ENCODE data around the gene HDAC8. TPM values are rescaled to one million over a fixed set of nuclear protein-coding genes. Genes with fewer than 3 reads are reported as not detected.

Gene HDAC8
- total RNA-seq, 1 experiment from 2014 or later, result 25.6 TPM

GRCh38 chrX:72477376-72477775, 95.3 kb downstream of the HDAC8 start:
- DNase-seq, result no peak

GRCh38 chrX:72475952-72476668, 96.5 kb downstream of the HDAC8 start:
- Histone ChIP-seq H3K9me2 (replicated peaks; ENCODE audit: insufficient read depth, low read length) (no peaks in the 10 kb centered on the region), H2AFZ (ENCODE audit: low read length) (no peak overlapping the region), H3K9ac (ENCODE audit: low read length) (no peak overlapping the region), H3K4me1 (ENCODE audit: low read length) (peaks cover 14% of the 10 kb centered on the region), H4K20me1 (ENCODE audit: insufficient read depth, low read depth, low read length) (no peaks in the 10 kb centered on the region), H3K36me3 (ENCODE audit: insufficient read depth, low read length) (no peaks in the 10 kb centered on the region), H3K4me3 (ENCODE audit: low read length) (no peak overlapping the region), H3K4me2 (ENCODE audit: low read depth, low read length, poor library complexity, severe bottlenecking) (no peak overlapping the region), H3K27me3 (ENCODE audit: low read length) (no peaks in the 10 kb centered on the region), H3K79me2 (ENCODE audit: low read length) (no peaks in the 10 kb centered on the region), H3K9me3 (ENCODE audit: low read length) (no peaks in the 10 kb centered on the region), H3K27ac (ENCODE audit: low read length) (no peak overlapping the region)
- no peak for DNase-seq

More at GRCh38 chrX:72477376-72477775, 95.3 kb downstream of the HDAC8 start:
- H3K9me3 ChIP-seq (ENCODE audit: low read length), result no peaks in the 10 kb centered on the region
- H3K9me2 ChIP-seq (replicated peaks; ENCODE audit: insufficient read depth, low read length), result no peaks in the 10 kb centered on the region
- H3K4me3 ChIP-seq (ENCODE audit: low read length), result no peak overlapping the region
- no peak overlapping the region for H3K9ac ChIP-seq (ENCODE audit: low read length)
- H3K27me3 ChIP-seq (ENCODE audit: low read length), result no peaks in the 10 kb centered on the region
- H3K27ac ChIP-seq (ENCODE audit: low read length), result no peak overlapping the region
- H3K4me1 ChIP-seq (ENCODE audit: low read length), result peaks cover 14% of the 10 kb centered on the region
- no peaks in the 10 kb centered on the region for H3K79me2 ChIP-seq (ENCODE audit: low read length)
- H2AFZ ChIP-seq (ENCODE audit: low read length), result no peak overlapping the region
- no peaks in the 10 kb centered on the region for H4K20me1 ChIP-seq (ENCODE audit: insufficient read depth, low read depth, low read length)
- H3K36me3 ChIP-seq (ENCODE audit: insufficient read depth, low read length), result no peaks in the 10 kb centered on the region; the same call in 1 of the 2 replicates
- no peak overlapping the region for H3K4me2 ChIP-seq (ENCODE audit: low read depth, low read length, poor library complexity, severe bottlenecking)

- Histone ChIP-seq H3K9me3 (ENCODE audit: low read length) (no peaks in the 10 kb centered on the region), H4K20me1 (ENCODE audit: insufficient read depth, low read depth, low read length) (no peaks in the 10 kb centered on the region), H2AFZ (ENCODE audit: low read length) (no peak overlapping the region), H3K36me3 (ENCODE audit: insufficient read depth, low read length) (no peaks in the 10 kb centered on the region), H3K4me1 (ENCODE audit: low read length) (peaks cover 14% of the 10 kb centered on the region), H3K9ac (ENCODE audit: low read length) (no peak overlapping the region), H3K4me3 (ENCODE audit: low read length) (no peak overlapping the region), H3K4me2 (ENCODE audit: low read depth, low read length, poor library complexity, severe bottlenecking) (no peak overlapping the region), H3K27ac (ENCODE audit: low read length) (no peak overlapping the region), H3K27me3 (ENCODE audit: low read length) (no peaks in the 10 kb centered on the region), H3K79me2 (ENCODE audit: low read length) (no peaks in the 10 kb centered on the region), H3K9me2 (replicated peaks; ENCODE audit: insufficient read depth, low read length) (no peaks in the 10 kb centered on the region)
- DNase-seq, result no peak
These were observed 97.3 kb downstream of the HDAC8 start for GRCh38 chrX:72475338-72475737.

- Histone ChIP-seq H3K79me2 (ENCODE audit: low read length) (no peaks in the 10 kb centered on the region), H3K4me3 (ENCODE audit: low read length) (no peak overlapping the region), H3K9ac (ENCODE audit: low read length) (no peak overlapping the region), H3K36me3 (ENCODE audit: insufficient read depth, low read length) (no peaks in the 10 kb centered on the region), H3K4me2 (ENCODE audit: low read depth, low read length, poor library complexity, severe bottlenecking) (no peak overlapping the region), H3K9me3 (ENCODE audit: low read length) (no peaks in the 10 kb centered on the region), H3K27me3 (ENCODE audit: low read length) (no peaks in the 10 kb centered on the region), H3K4me1 (ENCODE audit: low read length) (peaks cover 14% of the 10 kb centered on the region), H2AFZ (ENCODE audit: low read length) (no peak overlapping the region), H3K9me2 (replicated peaks; ENCODE audit: insufficient read depth, low read length) (0 out of 2 replicates have a peak, but pooled peaks cover 3% of the 10 kb centered on the region), H3K27ac (ENCODE audit: low read length) (no peak overlapping the region), H4K20me1 (ENCODE audit: insufficient read depth, low read depth, low read length) (no peaks in the 10 kb centered on the region)
- DNase-seq, result peak; percentile 6
These were observed 102.0 kb downstream of the HDAC8 start for GRCh38 chrX:72470532-72471223.

GRCh38 chrX:72470117-72470516, 102.5 kb downstream of the HDAC8 start:
- Histone ChIP-seq H2AFZ (ENCODE audit: low read length) (no peak overlapping the region), H3K9me3 (ENCODE audit: low read length) (no peaks in the 10 kb centered on the region), H3K27me3 (ENCODE audit: low read length) (no peaks in the 10 kb centered on the region), H3K9me2 (replicated peaks; ENCODE audit: insufficient read depth, low read length) (0 out of 2 replicates have a peak, but pooled peaks cover 3% of the 10 kb centered on the region), H3K36me3 (ENCODE audit: insufficient read depth, low read length) (no peaks in the 10 kb centered on the region), H3K4me2 (ENCODE audit: low read depth, low read length, poor library complexity, severe bottlenecking) (no peak overlapping the region), H3K79me2 (ENCODE audit: low read length) (no peaks in the 10 kb centered on the region), H3K4me3 (ENCODE audit: low read length) (no peak overlapping the region), H3K4me1 (ENCODE audit: low read length) (peaks cover 10% of the 10 kb centered on the region), H4K20me1 (ENCODE audit: insufficient read depth, low read depth, low read length) (no peaks in the 10 kb centered on the region), H3K9ac (ENCODE audit: low read length) (no peak overlapping the region), H3K27ac (ENCODE audit: low read length) (no peak overlapping the region)
- DNase-seq, result no peak

GRCh38 chrX:72468607-72469006, 104.0 kb downstream of the HDAC8 start:
- no peaks in the 10 kb centered on the region for H3K9me3 ChIP-seq (ENCODE audit: low read length)
- no peaks in the 10 kb centered on the region for H3K79me2 ChIP-seq (ENCODE audit: low read length)
- no peaks in the 10 kb centered on the region for H3K27me3 ChIP-seq (ENCODE audit: low read length)
- no peaks in the 10 kb centered on the region for H3K36me3 ChIP-seq (ENCODE audit: insufficient read depth, low read length)
- H3K9ac ChIP-seq (ENCODE audit: low read length), result no peak overlapping the region
- H3K4me1 ChIP-seq (ENCODE audit: low read length), result no peaks in the 10 kb centered on the region
- H3K9me2 ChIP-seq (replicated peaks; ENCODE audit: insufficient read depth, low read length), result 0 out of 2 replicates have a peak, but pooled peaks cover 3% of the 10 kb centered on the region
- no peak overlapping the region for H3K4me2 ChIP-seq (ENCODE audit: low read depth, low read length, poor library complexity, severe bottlenecking)
- no peaks in the 10 kb centered on the region for H4K20me1 ChIP-seq (ENCODE audit: insufficient read depth, low read depth, low read length)
- no peak for DNase-seq
- no peak overlapping the region for H3K27ac ChIP-seq (ENCODE audit: low read length)
- no peak overlapping the region for H3K4me3 ChIP-seq (ENCODE audit: low read length)
- H2AFZ ChIP-seq (ENCODE audit: low read length), result no peak overlapping the region

DNA sequence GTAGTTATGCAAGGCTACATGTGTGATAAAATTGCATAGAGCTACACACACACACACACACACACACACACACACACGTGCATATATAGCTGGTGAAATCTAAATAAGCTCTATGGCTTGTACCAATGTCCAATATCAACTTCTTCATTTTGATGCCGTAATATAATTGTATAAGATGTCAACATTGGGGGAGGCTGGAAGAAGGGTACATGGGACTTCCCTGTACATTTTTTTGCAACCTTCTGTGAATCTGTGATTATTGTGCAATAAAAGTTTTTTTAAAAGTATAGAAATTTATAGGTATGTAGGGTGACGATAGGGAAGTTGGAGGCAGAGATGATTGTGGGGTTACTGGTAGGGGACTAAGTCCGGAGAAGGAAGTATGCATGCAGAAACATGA, 105.5 kb downstream of the HDAC8 start:
- H3K4me1 ChIP-seq (ENCODE audit: low read length), result no peaks in the 10 kb centered on the region
- no peak overlapping the region for H3K27ac ChIP-seq (ENCODE audit: low read length)
- no peaks in the 10 kb centered on the region for H4K20me1 ChIP-seq (ENCODE audit: insufficient read depth, low read depth, low read length)
- no peak overlapping the region for H2AFZ ChIP-seq (ENCODE audit: low read length)
- no peak overlapping the region for H3K4me2 ChIP-seq (ENCODE audit: low read depth, low read length, poor library complexity, severe bottlenecking)
- H3K9me3 ChIP-seq (ENCODE audit: low read length), result no peaks in the 10 kb centered on the region
- DNase-seq, result no peak
- no peaks in the 10 kb centered on the region for H3K36me3 ChIP-seq (ENCODE audit: insufficient read depth, low read length)
- H3K9ac ChIP-seq (ENCODE audit: low read length), result no peak overlapping the region
- 0 out of 2 replicates have a peak, but pooled peaks cover 3% of the 10 kb centered on the region for H3K9me2 ChIP-seq (replicated peaks; ENCODE audit: insufficient read depth, low read length)
- H3K4me3 ChIP-seq (ENCODE audit: low read length), result no peak overlapping the region
- H3K27me3 ChIP-seq (ENCODE audit: low read length), result no peaks in the 10 kb centered on the region
- no peaks in the 10 kb centered on the region for H3K79me2 ChIP-seq (ENCODE audit: low read length)

- H3K79me2 ChIP-seq (ENCODE audit: low read length), result no peaks in the 10 kb centered on the region
- H3K27ac ChIP-seq (ENCODE audit: low read length), result no peak overlapping the region
- H4K20me1 ChIP-seq (ENCODE audit: insufficient read depth, low read depth, low read length), result no peaks in the 10 kb centered on the region
- no peaks in the 10 kb centered on the region for H3K4me1 ChIP-seq (ENCODE audit: low read length)
- H3K9ac ChIP-seq (ENCODE audit: low read length), result no peak overlapping the region
- 0 out of 2 replicates have a peak, but pooled peaks cover 3% of the 10 kb centered on the region for H3K9me2 ChIP-seq (replicated peaks; ENCODE audit: insufficient read depth, low read length)
- H3K36me3 ChIP-seq (ENCODE audit: insufficient read depth, low read length), result no peaks in the 10 kb centered on the region
- H2AFZ ChIP-seq (ENCODE audit: low read length), result no peak overlapping the region
- H3K4me2 ChIP-seq (ENCODE audit: low read depth, low read length, poor library complexity, severe bottlenecking), result no peak overlapping the region
- no peaks in the 10 kb centered on the region for H3K9me3 ChIP-seq (ENCODE audit: low read length)
- H3K4me3 ChIP-seq (ENCODE audit: low read length), result no peak overlapping the region
- no peak for DNase-seq
- H3K27me3 ChIP-seq (ENCODE audit: low read length), result no peaks in the 10 kb centered on the region
These were observed 106.2 kb downstream of the HDAC8 start for GRCh38 chrX:72466493-72466892.

Measured in Karpas-422 (cell line).